PC-3 (cell line): ENCODE data around the gene CDK4.

Experiments used
- EZH2 ChIP-seq: fragments of 300-600 bp; sonication (generic); IDR thresholded peaks from one replicate; pipeline ENCODE4 v1.6.1; 2017; ENCODE audit warnings: antibody characterized with exemption, mild to moderate bottlenecking, low read length; ENCODE audit not compliant: unreplicated experiment
- EZH2phosphoT487 ChIP-seq: fragments of 300-600 bp; sonication (generic); IDR thresholded peaks from 2 replicates; pipeline ENCODE4 v1.6.1; 2018; ENCODE audit warnings: mild to moderate bottlenecking, antibody characterized with exemption, low read length, borderline replicate concordance
- TF ChIP-seq, protein P1 (sequence below): fragments of 300-600 bp; sonication (generic); conservative IDR thresholded peaks from 2 replicates; pipeline ENCODE4 v1.5.1; 2017; ENCODE audit warnings: antibody characterized with exemption, low read depth, mild to moderate bottlenecking, low read length

GRCh38 chr12:57740656-57741412 lies 11.3 kb downstream of the CDK4 start:
- no peak for TF ChIP-seq EZH2
- TF ChIP-seq, protein P1, sequence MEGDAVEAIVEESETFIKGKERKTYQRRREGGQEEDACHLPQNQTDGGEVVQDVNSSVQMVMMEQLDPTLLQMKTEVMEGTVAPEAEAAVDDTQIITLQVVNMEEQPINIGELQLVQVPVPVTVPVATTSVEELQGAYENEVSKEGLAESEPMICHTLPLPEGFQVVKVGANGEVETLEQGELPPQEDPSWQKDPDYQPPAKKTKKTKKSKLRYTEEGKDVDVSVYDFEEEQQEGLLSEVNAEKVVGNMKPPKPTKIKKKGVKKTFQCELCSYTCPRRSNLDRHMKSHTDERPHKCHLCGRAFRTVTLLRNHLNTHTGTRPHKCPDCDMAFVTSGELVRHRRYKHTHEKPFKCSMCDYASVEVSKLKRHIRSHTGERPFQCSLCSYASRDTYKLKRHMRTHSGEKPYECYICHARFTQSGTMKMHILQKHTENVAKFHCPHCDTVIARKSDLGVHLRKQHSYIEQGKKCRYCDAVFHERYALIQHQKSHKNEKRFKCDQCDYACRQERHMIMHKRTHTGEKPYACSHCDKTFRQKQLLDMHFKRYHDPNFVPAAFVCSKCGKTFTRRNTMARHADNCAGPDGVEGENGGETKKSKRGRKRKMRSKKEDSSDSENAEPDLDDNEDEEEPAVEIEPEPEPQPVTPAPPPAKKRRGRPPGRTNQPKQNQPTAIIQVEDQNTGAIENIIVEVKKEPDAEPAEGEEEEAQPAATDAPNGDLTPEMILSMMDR, result no peak
- no peak for TF ChIP-seq EZH2phosphoT487
